Nephron progenitor cell (in vitro differentiated cells): Measurements from ENCODE around the gene CPN2.

ENCODE experiments used
- DNase-seq: peaks from one replicate; pipeline ENCODE4 v3.0.0; 2021
- H3K27ac Mint-ChIP-seq: 2 replicates; pipeline ENCODE4 v1.8.0; 2021; ENCODE audit warnings: mild to moderate bottlenecking, moderate library complexity, mixed read lengths
- H3K27me3 Mint-ChIP-seq: 2 replicates; pipeline ENCODE4 v1.8.0; 2021; ENCODE audit warnings: mild to moderate bottlenecking, low read depth, mixed read lengths; ENCODE audit not compliant: poor library complexity
- H3K36me3 Mint-ChIP-seq: 2 replicates; pipeline ENCODE4 v1.8.0; 2021; ENCODE audit warnings: low read depth, mixed read lengths
- H3K4me1 Mint-ChIP-seq: 2 replicates; pipeline ENCODE4 v1.8.0; 2021; ENCODE audit warnings: mixed read lengths
- H3K4me3 Mint-ChIP-seq: 2 replicates; pipeline ENCODE4 v1.8.0; 2021; ENCODE audit warnings: mild to moderate bottlenecking, moderate library complexity, mixed read lengths
- H3K9me3 Mint-ChIP-seq: 2 replicates; pipeline ENCODE4 v1.8.0; 2021; ENCODE audit warnings: mild to moderate bottlenecking, moderate library complexity, mixed read lengths
- TF ChIP-seq, protein P1 (sequence below): fragments of 200-600 bp; sonication (generic); IDR thresholded peaks from 2 replicates; pipeline ENCODE4 v1.5.0; 2021; ENCODE audit warnings: antibody characterized with exemption

Gene CPN2

GRCh38 chr3:194360568-194360967 lies 9.4 kb upstream of the CPN2 start:
- Mint-ChIP-seq H3K27ac (no peak overlapping the region), H3K9me3 (no peaks in the 10 kb centered on the region), H3K4me3 (no peak overlapping the region), H3K27me3 (peaks cover 42% of the 10 kb centered on the region), H3K36me3 (no peaks in the 10 kb centered on the region), H3K4me1 (peaks cover 23% of the 10 kb centered on the region)
- TF ChIP-seq, protein P1, sequence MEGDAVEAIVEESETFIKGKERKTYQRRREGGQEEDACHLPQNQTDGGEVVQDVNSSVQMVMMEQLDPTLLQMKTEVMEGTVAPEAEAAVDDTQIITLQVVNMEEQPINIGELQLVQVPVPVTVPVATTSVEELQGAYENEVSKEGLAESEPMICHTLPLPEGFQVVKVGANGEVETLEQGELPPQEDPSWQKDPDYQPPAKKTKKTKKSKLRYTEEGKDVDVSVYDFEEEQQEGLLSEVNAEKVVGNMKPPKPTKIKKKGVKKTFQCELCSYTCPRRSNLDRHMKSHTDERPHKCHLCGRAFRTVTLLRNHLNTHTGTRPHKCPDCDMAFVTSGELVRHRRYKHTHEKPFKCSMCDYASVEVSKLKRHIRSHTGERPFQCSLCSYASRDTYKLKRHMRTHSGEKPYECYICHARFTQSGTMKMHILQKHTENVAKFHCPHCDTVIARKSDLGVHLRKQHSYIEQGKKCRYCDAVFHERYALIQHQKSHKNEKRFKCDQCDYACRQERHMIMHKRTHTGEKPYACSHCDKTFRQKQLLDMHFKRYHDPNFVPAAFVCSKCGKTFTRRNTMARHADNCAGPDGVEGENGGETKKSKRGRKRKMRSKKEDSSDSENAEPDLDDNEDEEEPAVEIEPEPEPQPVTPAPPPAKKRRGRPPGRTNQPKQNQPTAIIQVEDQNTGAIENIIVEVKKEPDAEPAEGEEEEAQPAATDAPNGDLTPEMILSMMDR, result no peak
- DNase-seq, result no peak

DNA sequence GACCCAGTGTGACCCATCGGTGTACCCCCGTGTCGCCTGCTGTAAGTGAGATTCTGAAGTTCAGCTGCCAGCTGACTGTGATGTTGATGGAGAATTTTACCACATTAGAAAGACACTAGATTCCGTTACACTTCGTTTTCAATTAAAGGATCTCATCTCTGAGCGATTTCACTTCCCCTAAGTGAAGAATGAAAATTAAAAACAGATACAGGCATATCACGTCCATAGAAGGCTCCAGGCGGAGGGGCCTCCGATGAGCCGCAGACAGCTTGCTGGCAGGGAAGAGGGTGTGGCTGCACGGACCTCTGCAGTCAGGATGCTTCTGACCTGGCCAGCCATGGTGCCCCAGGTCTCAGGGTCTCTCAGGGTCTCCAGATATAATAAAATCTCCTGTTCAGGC lies 6.6 kb upstream of the CPN2 start:
- no peaks in the 10 kb centered on the region for H3K36me3 Mint-ChIP-seq
- no peak overlapping the region for H3K4me3 Mint-ChIP-seq
- H3K27me3 Mint-ChIP-seq, result peaks cover 41% of the 10 kb centered on the region
- no peak for DNase-seq
- no peaks in the 10 kb centered on the region for H3K4me1 Mint-ChIP-seq
- no peaks in the 10 kb centered on the region for H3K9me3 Mint-ChIP-seq
- H3K27ac Mint-ChIP-seq, result no peak overlapping the region
- TF ChIP-seq, protein P1, result no peak

- peaks cover 33% of the 10 kb centered on the region for H3K27me3 Mint-ChIP-seq
- no peak for DNase-seq
- no peak overlapping the region for H3K27ac Mint-ChIP-seq
- no peaks in the 10 kb centered on the region for H3K9me3 Mint-ChIP-seq
- no peak overlapping the region for H3K4me3 Mint-ChIP-seq
- H3K36me3 Mint-ChIP-seq, result no peaks in the 10 kb centered on the region
- TF ChIP-seq, protein P1, result no peak
- peaks cover 7% of the 10 kb centered on the region for H3K4me1 Mint-ChIP-seq
Measured at GRCh38 chr3:194355379-194355778, 4.3 kb upstream of the CPN2 start.

- H3K36me3 Mint-ChIP-seq, result no peaks in the 10 kb centered on the region
- TF ChIP-seq, protein P1, result no peak
- H3K4me3 Mint-ChIP-seq, result no peak overlapping the region
- H3K27ac Mint-ChIP-seq, result no peak overlapping the region
- peaks cover 12% of the 10 kb centered on the region for H3K4me1 Mint-ChIP-seq
- no peaks in the 10 kb centered on the region for H3K9me3 Mint-ChIP-seq
- peaks cover 23% of the 10 kb centered on the region for H3K27me3 Mint-ChIP-seq
- no peak for DNase-seq
Measured at GRCh38 chr3:194354315-194354714, 3.2 kb upstream of the CPN2 start.

DNA sequence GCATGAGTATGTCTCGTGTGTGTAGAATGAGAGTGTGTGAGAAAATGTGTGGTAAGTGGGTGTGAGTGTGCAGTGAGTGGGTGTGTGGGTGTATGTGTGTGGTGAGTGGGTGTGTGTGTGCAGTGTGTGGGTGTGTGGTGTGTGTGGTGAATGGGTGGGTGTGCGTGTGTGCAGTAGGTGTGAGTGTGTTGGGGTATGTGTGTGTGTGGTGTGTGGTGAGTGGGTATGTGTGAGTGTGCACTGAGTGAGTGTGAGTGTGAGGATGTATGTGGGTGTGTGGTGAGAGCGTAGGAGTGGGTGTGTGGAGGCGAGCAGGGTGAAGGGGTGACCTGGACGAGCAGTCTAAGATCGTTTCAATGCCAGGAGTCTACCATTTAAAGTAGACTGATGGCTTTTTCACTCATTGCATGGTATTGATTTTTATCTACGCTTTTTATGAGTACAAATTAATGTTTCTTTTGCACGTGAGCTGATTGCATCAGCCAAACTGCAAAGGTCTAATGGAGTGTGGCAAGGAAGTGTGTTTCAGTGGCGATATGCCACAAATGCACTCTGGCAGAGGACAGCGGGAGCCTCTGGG lies 1.6 kb upstream of the CPN2 start:
- H3K9me3 Mint-ChIP-seq, result no peaks in the 10 kb centered on the region
- no peaks in the 10 kb centered on the region for H3K36me3 Mint-ChIP-seq
- H3K4me3 Mint-ChIP-seq, result no peak overlapping the region
- H3K27ac Mint-ChIP-seq, result no peak overlapping the region
- TF ChIP-seq, protein P1, result no peak
- no peak for DNase-seq
- peaks cover 11% of the 10 kb centered on the region for H3K27me3 Mint-ChIP-seq
- peaks cover 12% of the 10 kb centered on the region for H3K4me1 Mint-ChIP-seq

DNA sequence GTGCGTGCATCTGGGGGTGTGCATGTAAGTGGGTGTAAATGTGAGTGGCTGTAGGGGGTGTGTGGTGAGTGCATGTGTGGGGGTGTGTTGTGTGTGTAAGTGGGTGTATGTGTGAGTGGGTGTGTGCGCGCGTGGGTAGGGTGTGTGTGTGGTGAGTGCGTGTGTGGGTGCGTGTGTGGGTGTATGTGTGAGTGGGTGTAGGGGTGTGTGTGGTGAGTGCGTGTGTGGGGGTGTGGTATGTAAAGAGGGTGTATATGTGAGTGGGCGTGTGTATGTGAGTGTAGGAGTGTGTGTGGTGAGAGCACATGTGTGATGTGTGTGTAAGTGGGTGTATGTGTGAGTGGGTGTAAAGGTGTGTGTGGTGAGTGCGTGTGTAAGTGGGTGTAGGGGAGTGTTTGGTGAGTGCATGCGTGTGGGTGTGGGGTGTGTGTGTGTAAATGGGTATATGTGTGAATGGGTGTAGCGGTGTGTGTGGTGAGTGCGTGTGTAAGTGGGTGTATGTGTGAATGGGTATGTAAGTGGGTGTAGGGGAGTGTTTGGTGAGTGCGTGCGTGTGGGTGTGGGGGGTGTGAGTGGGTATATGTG lies 916 bp upstream of the CPN2 start:
- DNase-seq, result no peak
- Mint-ChIP-seq H3K36me3 (no peaks in the 10 kb centered on the region), H3K27ac (no peak overlapping the region), H3K27me3 (peaks cover 8% of the 10 kb centered on the region), H3K9me3 (no peaks in the 10 kb centered on the region), H3K4me1 (peaks cover 12% of the 10 kb centered on the region), H3K4me3 (no peak overlapping the region)
- TF ChIP-seq, protein P1, result no peak
